ENCODE measurements around the gene CEP85L.
A peak's percentile ranks its signal among the peaks of the same experiment; 100 is the strongest.

Gene CEP85L

GRCh38 chr6:118651282-118652050 lies at the start of gene CEP85L:
Gene CEP85L (minus strand): TSS chr6:118651591. CDS start chr6:118651269, 322 bp downstream.
- DNase-seq = peak; percentile 92 to 94

GRCh38 chr6:118700531-118700930 lies 49.1 kb upstream of the CEP85L start:
- no peak for DNase-seq

GRCh38 chr6:118697554-118697953 lies 46.2 kb upstream of the CEP85L start:
- DNase-seq = no peak

- DNase-seq = no peak
Measured at GRCh38 chr6:118696271-118696670, 44.9 kb upstream of the CEP85L start.

GRCh38 chr6:118693562-118693961 lies 42.2 kb upstream of the CEP85L start:
- DNase-seq = no peak

DNA sequence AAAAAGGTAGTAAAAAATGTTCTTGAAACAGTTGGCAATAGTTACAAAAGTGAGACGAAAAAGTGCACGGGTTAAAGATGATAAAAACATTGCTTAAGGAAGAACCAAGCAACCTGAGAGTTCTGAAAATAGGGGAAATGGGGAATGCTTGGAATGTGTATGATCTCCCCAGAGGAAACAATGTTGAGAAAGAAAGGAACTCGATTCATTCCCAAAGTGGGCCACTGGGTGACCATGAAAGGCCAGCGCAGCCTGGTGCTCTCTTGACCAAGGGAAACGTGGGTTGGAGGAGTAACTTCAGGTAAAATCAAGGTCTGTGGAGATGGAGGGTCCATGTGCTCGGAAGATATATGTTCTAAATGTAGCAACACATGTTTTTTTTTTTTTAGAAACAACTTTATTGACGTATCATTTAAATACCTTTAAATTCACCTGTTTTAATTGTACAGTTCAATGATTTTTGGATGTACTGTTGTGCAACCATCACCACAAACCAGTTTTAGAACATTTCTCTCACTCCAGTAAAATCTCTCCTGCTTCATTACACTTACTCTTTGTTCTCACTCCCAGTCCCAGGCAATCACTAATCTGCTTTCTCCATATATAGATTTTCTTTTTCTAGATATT lies 34.5 kb upstream of the CEP85L start:
- DNase-seq = no peak

DNA sequence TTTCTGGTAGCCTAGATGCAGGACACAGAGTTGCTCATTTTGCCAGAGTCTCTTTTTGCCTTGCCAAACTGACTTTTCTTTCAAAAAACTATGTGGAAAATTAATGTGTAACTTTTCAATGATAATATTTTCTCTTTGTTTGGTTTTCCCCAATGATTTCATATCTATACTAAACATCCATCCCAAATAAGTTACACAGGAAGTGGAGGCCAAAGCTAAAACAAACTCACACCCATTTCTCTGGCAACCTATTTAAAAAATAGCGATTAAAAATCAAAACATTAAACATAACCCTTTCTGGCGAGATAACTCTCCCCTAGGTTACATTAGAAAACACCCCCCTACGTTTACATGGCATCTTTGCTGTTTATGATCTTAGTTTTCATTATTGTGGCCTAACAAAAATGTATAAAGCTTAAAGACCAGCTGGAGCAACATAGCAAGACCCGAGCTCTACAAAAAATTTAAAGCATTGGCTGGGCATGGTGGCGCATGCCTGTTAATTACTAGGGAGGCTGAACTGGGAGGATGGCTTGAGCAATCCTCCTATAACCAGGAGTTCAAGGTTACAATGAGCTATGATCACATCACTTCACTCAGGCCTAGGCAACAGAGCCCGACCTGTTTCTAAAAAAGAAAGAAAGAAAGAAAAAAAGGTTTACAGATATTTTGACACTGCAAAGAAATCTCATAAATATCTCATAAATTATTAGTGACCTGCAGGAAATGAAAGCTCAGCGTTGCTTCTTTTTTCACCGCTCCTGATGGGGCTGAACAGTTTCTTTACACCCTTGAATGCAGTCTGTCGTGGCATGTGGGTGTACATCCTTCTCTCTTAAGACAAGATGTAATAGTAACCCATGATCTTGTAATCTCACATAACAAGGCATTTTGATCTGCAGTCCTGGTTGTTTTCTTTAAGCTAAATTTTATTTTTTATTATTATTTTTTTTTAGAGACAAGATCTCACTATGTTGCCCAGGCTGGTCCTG lies 32.8 kb upstream of the CEP85L start:
- DNase-seq = no peak

DNA sequence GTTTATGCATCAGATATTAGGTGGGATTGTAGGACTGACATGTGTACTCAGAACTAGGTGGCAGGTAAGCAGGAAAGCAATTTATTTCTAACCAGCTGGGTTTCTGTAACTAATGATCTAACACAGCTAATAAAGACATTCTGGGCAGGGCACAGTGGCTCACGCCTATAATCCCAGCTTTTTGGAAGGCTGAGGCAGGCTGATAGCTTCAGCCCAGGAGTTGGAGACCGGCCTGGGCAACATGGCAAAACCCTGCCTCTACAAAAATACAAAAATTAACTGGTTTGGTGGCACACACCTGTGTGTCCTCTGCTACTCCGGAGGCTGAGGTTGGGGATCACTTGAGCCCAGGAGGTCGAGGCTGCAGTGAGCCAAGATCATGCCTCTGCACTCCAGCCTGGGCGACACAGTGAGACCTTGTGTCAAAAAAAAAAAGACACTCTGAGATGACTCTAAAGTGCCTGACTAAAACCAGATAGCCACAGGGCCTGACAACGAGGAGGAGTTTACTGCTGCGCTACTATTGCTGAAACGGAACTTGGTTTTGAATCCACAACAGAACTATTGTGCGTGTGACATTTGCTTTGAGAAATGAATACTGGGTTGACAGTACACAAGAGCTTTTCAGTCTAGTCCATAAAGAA lies 29.2 kb upstream of the CEP85L start:
- DNase-seq = peak in 1 of 2 experiments; percentile 54

DNA sequence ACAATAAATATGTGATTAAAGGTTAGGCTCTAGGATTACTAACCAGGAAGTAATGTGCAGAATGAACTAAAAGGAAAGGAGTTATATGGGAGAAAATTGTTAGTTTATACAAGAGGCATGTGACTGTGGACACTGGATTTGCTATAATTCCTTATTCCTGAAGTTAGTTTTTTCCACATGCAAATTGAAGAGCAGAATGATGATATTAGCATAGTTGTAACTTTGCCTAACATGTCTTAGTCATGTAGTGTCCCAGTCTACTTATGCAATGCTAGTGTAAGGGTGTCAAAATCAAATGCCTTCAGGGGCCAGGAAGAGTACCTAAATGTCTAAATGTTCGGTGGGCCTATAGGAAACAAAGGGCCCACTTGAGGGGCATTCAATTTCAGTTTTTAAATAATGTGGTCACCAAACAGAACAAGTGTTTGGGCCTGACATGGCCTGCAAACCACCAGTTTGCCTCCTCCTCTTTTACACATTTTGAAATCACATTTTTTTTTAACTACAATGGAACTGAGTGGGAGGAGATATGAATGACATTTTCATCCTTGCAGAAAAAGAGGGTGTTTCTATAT lies 28.0 kb upstream of the CEP85L start:
- no peak for DNase-seq

DNA sequence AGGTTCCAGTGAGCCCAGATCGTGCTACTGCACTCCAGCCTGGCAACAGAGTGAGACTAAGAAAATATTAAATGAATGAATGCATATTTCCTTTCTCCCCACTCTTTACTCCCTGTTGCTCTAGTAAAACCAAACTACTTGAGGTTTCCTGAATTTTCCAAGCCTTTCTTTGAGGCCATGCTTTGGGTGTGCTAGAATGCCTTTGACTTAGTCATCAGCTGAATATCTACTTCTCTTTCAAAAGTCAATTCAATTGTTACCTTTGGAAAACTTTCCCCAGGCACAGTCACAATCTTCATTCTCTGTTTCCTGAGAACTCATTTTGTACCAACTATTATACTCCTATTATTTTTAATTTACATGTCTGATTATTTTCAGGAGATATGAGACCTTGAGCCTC lies 27.5 kb upstream of the CEP85L start:
- DNase-seq = no peak

- no peak for DNase-seq
Measured at GRCh38 chr6:118677193-118677592, 25.8 kb upstream of the CEP85L start.

- no peak for DNase-seq
Measured at GRCh38 chr6:118675225-118675624, 23.8 kb upstream of the CEP85L start.

- no peak for DNase-seq
Measured at GRCh38 chr6:118674772-118675171, 23.4 kb upstream of the CEP85L start.

- no peak for DNase-seq
Measured at GRCh38 chr6:118672678-118673077, 21.3 kb upstream of the CEP85L start.

- no peak for DNase-seq
Measured at GRCh38 chr6:118669561-118669960, 18.2 kb upstream of the CEP85L start.

DNA sequence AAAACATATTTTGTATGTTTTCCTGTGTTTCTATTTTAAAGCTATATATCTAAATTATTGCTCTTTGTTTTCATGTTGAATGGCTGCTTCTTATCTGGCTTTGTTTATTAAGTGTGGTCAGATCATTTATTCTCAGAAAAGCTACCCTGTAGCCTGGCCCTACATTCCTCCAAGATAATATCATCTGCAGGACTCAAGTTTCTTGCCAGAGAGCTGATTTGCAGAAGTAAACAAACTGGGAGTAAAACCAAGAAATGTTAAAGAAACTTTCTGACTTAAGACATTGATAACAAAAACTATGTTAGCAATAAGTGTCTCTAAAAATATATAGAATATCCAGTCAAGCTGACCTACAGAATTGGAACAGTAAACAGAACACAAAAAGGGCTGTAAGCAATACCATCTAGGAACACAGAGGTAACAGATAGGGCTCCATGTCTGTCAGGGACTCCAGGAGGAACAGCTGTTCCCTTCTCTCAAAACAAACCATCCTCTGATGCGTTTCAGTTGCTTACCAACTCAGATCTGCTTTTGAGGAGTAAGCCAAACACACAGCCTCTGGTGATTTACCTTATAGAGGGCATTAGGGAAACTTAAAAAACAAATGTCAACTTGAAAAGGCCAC lies 17.5 kb upstream of the CEP85L start:
- DNase-seq = no peak

DNA sequence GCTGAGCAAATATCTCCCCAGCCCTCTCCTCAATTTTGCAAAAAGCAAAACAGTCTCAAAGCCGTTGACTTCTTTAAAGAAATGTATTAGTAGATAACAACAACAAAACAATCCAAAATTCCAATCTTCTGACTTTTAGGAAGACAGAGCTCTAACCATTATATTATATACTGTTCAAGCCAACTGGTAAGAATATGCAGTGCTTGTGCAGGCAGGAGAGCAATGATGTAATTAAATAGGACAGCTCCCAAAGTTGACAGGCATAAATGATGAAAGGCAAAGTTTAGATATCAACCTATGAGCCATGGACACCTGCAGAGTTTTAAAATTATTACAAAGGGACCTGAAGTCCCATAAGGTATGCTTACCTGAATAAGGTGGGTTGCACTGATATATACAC lies 16.6 kb upstream of the CEP85L start:
- no peak for DNase-seq

GRCh38 chr6:118665011-118665410 lies 13.6 kb upstream of the CEP85L start:
- DNase-seq = no peak

- DNase-seq = peak; percentile 38 to 48
Measured at GRCh38 chr6:118663993-118664985, 12.9 kb upstream of the CEP85L start.

GRCh38 chr6:118661831-118662230 lies 10.4 kb upstream of the CEP85L start:
- no peak for DNase-seq

GRCh38 chr6:118660218-118660569 lies 8.8 kb upstream of the CEP85L start:
- peak; percentile 61 to 69 for DNase-seq

Data from activated T-cell treated with anti-CD3 and anti-CD28 coated beads, Interleukin-2, amount 50 U/mL, for 48 hours (primary cell).